ENCODE data around the gene PTPRU. TPM values are rescaled to one million over a fixed set of nuclear protein-coding genes. Genes with fewer than 3 reads are reported as not detected.

The PTPRU gene
- total RNA-seq, 1 experiment from 2014 or later, result 31.4 TPM

- no peaks in the 10 kb centered on the region for H3K27me3 ChIP-seq (ENCODE audit: insufficient read depth, low read depth)
- CTCF ChIA-PET, result interaction anchor here (0.5 kb wide), 1 partner anchor 91 kb away, joined by 3 read pairs; no protein-coding TSS in a partner anchor
- intact Hi-C loops (cut with micrococcal nuclease; ENCODE audit: unreplicated experiment), result no loop called here
These were observed 94.5 kb downstream of the PTPRU start for GRCh38 chr1:29330856-29331255.

DNA sequence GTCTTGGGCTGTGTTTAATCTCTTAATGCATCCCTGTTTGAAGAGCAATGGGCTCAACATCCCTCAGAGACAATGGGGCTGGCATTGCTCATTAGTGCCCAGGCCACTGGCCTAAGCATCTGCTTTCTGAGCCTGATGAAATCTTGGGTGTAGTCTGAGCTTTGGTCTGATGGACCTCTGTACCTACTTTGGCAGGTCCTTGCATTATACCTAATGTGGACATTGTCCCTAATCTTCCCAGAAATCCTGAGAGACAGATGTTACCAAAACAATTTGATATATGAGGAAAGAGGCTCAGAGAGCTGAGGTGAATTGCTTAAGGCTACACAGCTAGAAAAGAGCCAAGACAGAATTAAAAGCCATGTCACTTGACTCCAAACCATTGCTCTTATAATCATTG lies 95.0 kb downstream of the PTPRU start:
- no peaks in the 10 kb centered on the region for H3K9me2 ChIP-seq (ENCODE audit: insufficient read depth)
- ChIA-PET POLR2A (ENCODE audit: unreplicated experiment) (interaction anchor here (0.6 kb wide), 1 partner anchor 1158 kb away, joined by 4 read pairs; no protein-coding TSS in a partner anchor), CTCF (no interaction called here)
- H3F3A ChIP-seq (ENCODE audit: insufficient read depth, low read depth), result no peaks in the 10 kb centered on the region
- no peaks in the 10 kb centered on the region for H3K79me2 ChIP-seq (ENCODE audit: low read depth)
- no peaks in the 10 kb centered on the region for H4K20me1 ChIP-seq (ENCODE audit: insufficient read depth)
- no peaks in the 10 kb centered on the region for H3K36me3 ChIP-seq (ENCODE audit: low read depth)
- H3K27ac ChIP-seq, result no peak overlapping the region
- H2AFZ ChIP-seq, result no peak overlapping the region
- no peak overlapping the region for H3K4me2 ChIP-seq
- H3K9me3 ChIP-seq (ENCODE audit: insufficient read depth, low read depth), result no peaks in the 10 kb centered on the region
- no peaks in the 10 kb centered on the region for H3K27me3 ChIP-seq (ENCODE audit: insufficient read depth, low read depth)
- H3K4me3 ChIP-seq, result no peak overlapping the region
- no peaks in the 10 kb centered on the region for H3K4me1 ChIP-seq (replicated peaks; ENCODE audit: insufficient read depth)
- intact Hi-C loops (cut with micrococcal nuclease; ENCODE audit: unreplicated experiment), result no loop called here
- no peak for DNase-seq
- no TSS peak for BruUV-seq (replicated peaks)
- TF ChIP-seq EZH2 (IDR thresholded peaks at IDR 0.05; ENCODE audit: low read depth) (no peak), CTCF (conservative IDR thresholded peaks at IDR 0.05) (no peak)

More at GRCh38 chr1:29330856-29331255, 94.5 kb downstream of the PTPRU start:
- POLR2A ChIA-PET (ENCODE audit: unreplicated experiment), result no interaction called here
- Histone ChIP-seq H3K36me3 (ENCODE audit: low read depth) (no peaks in the 10 kb centered on the region), H4K20me1 (ENCODE audit: insufficient read depth) (no peaks in the 10 kb centered on the region), H3K9me2 (ENCODE audit: insufficient read depth) (no peaks in the 10 kb centered on the region), H3K9me3 (ENCODE audit: insufficient read depth, low read depth) (no peaks in the 10 kb centered on the region), H3K4me1 (replicated peaks; ENCODE audit: insufficient read depth) (no peaks in the 10 kb centered on the region), H3K27ac (no peak overlapping the region), H3K4me2 (no peak overlapping the region), H3F3A (ENCODE audit: insufficient read depth, low read depth) (no peaks in the 10 kb centered on the region), H2AFZ (no peak overlapping the region), H3K4me3 (no peak overlapping the region), H3K79me2 (ENCODE audit: low read depth) (no peaks in the 10 kb centered on the region)
- no TSS peak for BruUV-seq (replicated peaks)
- no peak for DNase-seq
- TF ChIP-seq CTCF (conservative IDR thresholded peaks at IDR 0.05) (no peak), EZH2 (IDR thresholded peaks at IDR 0.05; ENCODE audit: low read depth) (no peak)

- Histone ChIP-seq H2AFZ (no peak overlapping the region), H3K9me3 (ENCODE audit: insufficient read depth, low read depth) (no peaks in the 10 kb centered on the region), H3K27ac (no peak overlapping the region), H3K27me3 (ENCODE audit: insufficient read depth, low read depth) (no peaks in the 10 kb centered on the region), H3K4me2 (no peak overlapping the region), H3K36me3 (ENCODE audit: low read depth) (no peaks in the 10 kb centered on the region), H3K4me1 (replicated peaks; ENCODE audit: insufficient read depth) (no peaks in the 10 kb centered on the region), H3K4me3 (no peak overlapping the region), H3F3A (ENCODE audit: insufficient read depth, low read depth) (no peaks in the 10 kb centered on the region), H3K79me2 (ENCODE audit: low read depth) (no peaks in the 10 kb centered on the region), H3K9me2 (ENCODE audit: insufficient read depth) (no peaks in the 10 kb centered on the region), H4K20me1 (ENCODE audit: insufficient read depth) (no peaks in the 10 kb centered on the region)
- DNase-seq, result no peak
- no TSS peak for BruUV-seq (replicated peaks)
- POLR2A ChIA-PET (ENCODE audit: unreplicated experiment), result interaction anchor here (0.6 kb wide), 1 partner anchor 1158 kb away, joined by 4 read pairs; no protein-coding TSS in a partner anchor
- CTCF ChIA-PET, result interaction anchor here (0.9 kb wide), 1 partner anchor 1376 kb away, joined by 4 read pairs; no protein-coding TSS in a partner anchor
- intact Hi-C loops (cut with micrococcal nuclease; ENCODE audit: unreplicated experiment), result no loop called here
- TF ChIP-seq EZH2 (IDR thresholded peaks at IDR 0.05; ENCODE audit: low read depth), result no peak
- TF ChIP-seq CTCF (conservative IDR thresholded peaks at IDR 0.05), result no peak
These were observed 95.4 kb downstream of the PTPRU start for GRCh38 chr1:29331729-29332128.

Data from PC-9 (cell line).